ENCODE results near the gene SOX9. TPM values are rescaled to one million over a fixed set of nuclear protein-coding genes. Genes with fewer than 3 reads are reported as not detected.

The SOX9 gene
- total RNA-seq, 1 experiment from 2014 or later: 1.3 TPM

- peaks cover 82% of the 10 kb centered on the region for H3K27me3 Mint-ChIP-seq (ENCODE audit: low read depth)
- no peaks in the 10 kb centered on the region for H3K36me3 Mint-ChIP-seq (ENCODE audit: insufficient read depth in 1 of 3, low read depth in 3 of 3)
- no peaks in the 10 kb centered on the region for H3K79me1 ChIP-seq (ENCODE audit: insufficient read depth, low read depth, low read length, poor library complexity, severe bottlenecking)
- no peak overlapping the region for H3K27ac ChIP-seq (ENCODE audit: insufficient read length, low read depth, low read length)
- H2BK12ac ChIP-seq (ENCODE audit: insufficient read length, low read depth, low read length): no peak overlapping the region
- no peak overlapping the region for H2AFZ ChIP-seq (ENCODE audit: low read length)
- H3K9me3 ChIP-seq (ENCODE audit: control insufficient read depth, low read depth, low read length): no peaks in the 10 kb centered on the region
- no peak overlapping the region for H4K91ac ChIP-seq (ENCODE audit: insufficient read length, low read depth, low read length)
- H3K18ac ChIP-seq (ENCODE audit: insufficient read length, low read depth, low read length): no peak overlapping the region
- H4K8ac ChIP-seq (replicated peaks; ENCODE audit: insufficient read length, low read depth, low read length): no peak overlapping the region
- H4K5ac ChIP-seq (ENCODE audit: insufficient read length, low read depth, low read length): no peak overlapping the region
- no CpG with 5 or more reads among the region's 4 CpGs for WGBS (ENCODE audit: extremely low coverage, insufficient read length, low lambda C conversion rate)
- H3K4me3 Mint-ChIP-seq: no peak overlapping the region
- no peak for DNase-seq
- H3K4me2 ChIP-seq (ENCODE audit: insufficient read depth, insufficient read length, low read length): no peak overlapping the region
- no peak overlapping the region for H3T11ph ChIP-seq (ENCODE audit: low read length)
- H3K9me3 Mint-ChIP-seq: no peaks in the 10 kb centered on the region
- no peak for TF ChIP-seq CTCF (conservative IDR thresholded peaks at IDR 0.05)
- H3K79me2 ChIP-seq (ENCODE audit: insufficient read depth, low read length): no peaks in the 10 kb centered on the region
- no peak overlapping the region for H2BK120ac ChIP-seq (ENCODE audit: low read depth, low read length, poor library complexity, severe bottlenecking)
- H3K27ac Mint-ChIP-seq: no peak overlapping the region
- H3K4me1 ChIP-seq (ENCODE audit: insufficient read depth, low read length): peaks cover 3% of the 10 kb centered on the region; the same call in 1 of the 2 replicates
- no peak overlapping the region for H3K9ac ChIP-seq (ENCODE audit: extremely low read depth, insufficient read length, low read length)
- H2AK5ac ChIP-seq (ENCODE audit: insufficient read length, low read length): no peak overlapping the region
- peaks cover 47 to 55% of the 10 kb centered on the region in 2 experiments for H3K4me1 Mint-ChIP-seq
- H2BK20ac ChIP-seq (ENCODE audit: low read depth, low read length, poor library complexity, severe bottlenecking): no peak overlapping the region
- H3K14ac ChIP-seq (ENCODE audit: insufficient read depth, low read length): no peak overlapping the region
- no peak overlapping the region for H2BK5ac ChIP-seq (ENCODE audit: insufficient read length, low read length)
- no peak overlapping the region for H3K4ac ChIP-seq (ENCODE audit: low read depth, low read length)
- no peak overlapping the region for H3K56ac ChIP-seq (ENCODE audit: insufficient read length, low read depth, low read length)
- peaks cover 33% of the 10 kb centered on the region for H3K27me3 ChIP-seq (ENCODE audit: insufficient read depth, low read length)
- H3K23me2 ChIP-seq (ENCODE audit: insufficient read length, low read depth, low read length, poor library complexity, severe bottlenecking): peaks cover 27% of the 10 kb centered on the region
- no peaks in the 10 kb centered on the region for H4K20me1 ChIP-seq (ENCODE audit: control insufficient read depth, insufficient read depth, insufficient read length)
- H3K23ac ChIP-seq (ENCODE audit: insufficient read length, low read depth, low read length): no peak overlapping the region
- no peak overlapping the region for H2BK15ac ChIP-seq (ENCODE audit: low read depth, low read length)
Observed at GRCh38 chr17:72113751-72114150, 7.1 kb upstream of the SOX9 start.
